OCI-LY7 (cell line): Measurements from ENCODE around the gene MORN1.

Experiments
- CTCF ChIP-seq: fragments of 200-600 bp; sonication (generic); conservative IDR thresholded peaks from 2 replicates; pipeline ENCODE4 v1.5.1; 2014; ENCODE audit warnings: mild to moderate bottlenecking, antibody characterized with exemption, low read length, moderate library complexity, mixed read lengths
- EZH2phosphoT487 ChIP-seq: fragments of 200-600 bp; sonication (generic); IDR thresholded peaks from 2 replicates; pipeline ENCODE4 v1.6.1; 2018; ENCODE audit warnings: low read depth, borderline replicate concordance, mild to moderate bottlenecking, mixed run types, antibody characterized with exemption, low read length, moderate library complexity, mixed read lengths

- no peak for TF ChIP-seq CTCF
- no peak for TF ChIP-seq EZH2phosphoT487
These were observed 74.8 kb downstream of the MORN1 start for GRCh38 chr1:2316451-2316961.
